HepG2 (cell line): Measurements from ENCODE around the gene DAB2IP. TPM values are rescaled to one million over a fixed set of nuclear protein-coding genes. Genes with fewer than 3 reads are reported as not detected.

ENCODE experiments used
- ATAC-seq: fragments of 200-7000 bp; cut with Tn5 transposase; 3 replicates; pipeline ENCODE4 v1.9.1; 2020; ENCODE audit warnings: mild to moderate bottlenecking, moderate library complexity
- BruUV-seq: library from RNA; stranded (reverse); fragments of 400-500 nt; replicated peaks from 2 replicates; lab custom pipeline; 2021; lab: Mats Ljungman, UMichigan
- CTCF ChIA-PET: fragments of 300-600 bp; formaldehyde crosslinking; extraction: SDS; loops from one replicate; lab custom pipeline; 2021; ENCODE audit warnings: low total read pairs, inconsistent platforms, low intra/inter-chr PET ratio; lab: Yijun Ruan, JAX
- POLR2A ChIA-PET: fragments of 350-600 bp; sonication (Branson Sonifier 250); formaldehyde crosslinking; loops from one replicate; lab custom pipeline; 2020; ENCODE audit warnings: antibody characterized with exemption, inconsistent platforms; lab: Yijun Ruan, JAX
- DNase-seq: peaks from one replicate; pipeline ENCODE4 v3.0.0-alpha.2; 2015; ENCODE audit warnings: low spot score
- FAIRE-seq: peaks from 3 replicates; lab custom pipeline; 2011; peaks lifted over from hg19 to GRCh38; lab: Jason Lieb, UNC
- H2AFZ ChIP-seq: one replicate; pipeline ENCODE4 v1.6.1; 2011; ENCODE audit warnings: low read length, inconsistent platforms
- H3K27ac ChIP-seq: fragments of 300-600 bp; 3 replicates; pipeline ENCODE4 v1.8.0; 2011; ENCODE audit warnings: mixed run types, mild to moderate bottlenecking, mixed read lengths, low read length, inconsistent platforms; ENCODE audit not compliant: insufficient read depth; ENCODE audit errors: extremely low read length
- H3K27me3 ChIP-seq, 2 experiments: fragments of 200-600 bp in 1 of 2; 2 replicates in 1 of 2; 3 replicates in 1 of 2; pipeline versions ENCODE4 v1.6.0 to v1.8.0; 2011; ENCODE audit warnings: low read length in 2 of 2, mild to moderate bottlenecking in 2 of 2, moderate library complexity in 2 of 2, inconsistent platforms in 1 of 2; ENCODE audit not compliant: insufficient read depth in 2 of 2, control insufficient read depth in 1 of 2
- H3K36me3 ChIP-seq, 2 experiments: fragments of 200-600 bp in 1 of 2; replicated peaks in 1 of 2; 2 replicates in 1 of 2; 3 replicates in 1 of 2; pipeline versions ENCODE4 v1.5.1 to v1.8.0; 2011; ENCODE audit warnings: low read length in 2 of 2, inconsistent platforms in 1 of 2; ENCODE audit not compliant: insufficient read depth in 2 of 2, control insufficient read depth in 1 of 2
- H3K4me1 ChIP-seq: 2 replicates; pipeline ENCODE4 v1.5.1; 2012; ENCODE audit warnings: low read length, inconsistent platforms; ENCODE audit not compliant: insufficient read depth
- H3K4me2 ChIP-seq: 2 replicates; pipeline ENCODE4 v1.6.0; 2011; ENCODE audit warnings: low read depth, low read length, inconsistent platforms
- H3K4me3 ChIP-seq, 3 experiments: fragments of 200-600 bp in 1 of 3; sonication (generic), shearing (Covaris generic) in 1 of 3; replicated peaks in 1 of 3; 2 replicates each; pipeline ENCODE4 v1.5.1; 2011 to 2016; ENCODE audit warnings: low read length in 3 of 3, inconsistent platforms in 2 of 3, low read depth in 2 of 3, mild to moderate bottlenecking in 2 of 3, control low read depth in 1 of 3, mixed read lengths in 1 of 3; ENCODE audit not compliant: insufficient read depth in 1 of 3
- H3K79me2 ChIP-seq: one replicate; pipeline ENCODE4 v1.6.1; 2011; ENCODE audit warnings: low read length, inconsistent platforms; ENCODE audit not compliant: insufficient read depth
- H3K9ac ChIP-seq: 2 replicates; pipeline ENCODE4 v1.6.0; 2011; ENCODE audit warnings: mild to moderate bottlenecking, low read depth, low read length, inconsistent platforms; ENCODE audit not compliant: insufficient read depth
- H3K9me3 ChIP-seq: 2 replicates; pipeline ENCODE4 v1.5.1; 2012; ENCODE audit warnings: mild to moderate bottlenecking, low read length
- H4K20me1 ChIP-seq: 2 replicates; pipeline ENCODE4 v1.6.0; 2011; ENCODE audit warnings: inconsistent platforms, mild to moderate bottlenecking, low read length, moderate library complexity; ENCODE audit not compliant: insufficient read depth
- DNMT1 ChIP-seq: sonication (generic); formaldehyde crosslinking; IDR thresholded peaks from 2 replicates; pipeline ENCODE4 v1.5.1; 2020; ENCODE audit warnings: mild to moderate bottlenecking, missing genetic modification reagents
- E2F5 ChIP-seq: sonication (generic); formaldehyde crosslinking; conservative IDR thresholded peaks from 2 replicates; pipeline ENCODE4 v1.4.0; 2020; ENCODE audit warnings: missing genetic modification reagents
- ERF ChIP-seq: IDR thresholded peaks from 2 replicates; pipeline ENCODE4 v1.6.1; 2018; ENCODE audit warnings: missing biosample characterization, missing genetic modification reagents
- HNRNPK ChIP-seq: fragments of 200-400 bp; formaldehyde crosslinking; IDR thresholded peaks from 2 replicates; pipeline ENCODE4 v1.6.1; 2018; ENCODE audit warnings: low read length, low read depth, moderate library complexity, mild to moderate bottlenecking; ENCODE audit not compliant: poor library complexity, severe bottlenecking
- HOXD1 ChIP-seq: sonication (generic); formaldehyde crosslinking; IDR thresholded peaks from 2 replicates; pipeline ENCODE4 v1.5.0; 2020; ENCODE audit warnings: missing genetic modification reagents
- KLF11 ChIP-seq: IDR thresholded peaks from 2 replicates; pipeline ENCODE4 v1.6.1; 2016; ENCODE audit warnings: missing compliant biosample characterization
- REXO4 ChIP-seq: sonication (generic); formaldehyde crosslinking; IDR thresholded peaks from 2 replicates; pipeline ENCODE4 v1.8.0; 2022; ENCODE audit warnings: missing genetic modification reagents, mild to moderate bottlenecking, borderline replicate concordance
- SIX1 ChIP-seq: sonication (generic); formaldehyde crosslinking; IDR thresholded peaks from 2 replicates; pipeline ENCODE4 v1.4.0; 2020; ENCODE audit warnings: missing genetic modification reagents, borderline replicate concordance
- ZNF3 ChIP-seq: IDR thresholded peaks from 2 replicates; pipeline ENCODE4 v1.7.0; 2017; ENCODE audit warnings: inconsistent platforms
- ZNF343 ChIP-seq: sonication (generic); formaldehyde crosslinking; IDR thresholded peaks from 2 replicates; pipeline ENCODE4 v1.4.0; 2020; ENCODE audit warnings: mild to moderate bottlenecking, missing genetic modification reagents
- ZNF550 ChIP-seq: sonication (generic); formaldehyde crosslinking; IDR thresholded peaks from 2 replicates; pipeline ENCODE4 v1.4.0; 2020; ENCODE audit warnings: mild to moderate bottlenecking, missing genetic modification reagents, borderline replicate concordance
- WGBS: methylation state at CpG from one replicate; pipeline ENCODE4 v1.1.6; 2017; ENCODE audit warnings: low lambda C conversion rate; 5-methylcytosine and 5-hydroxymethylcytosine counted together
- in situ Hi-C: cut with HindIII; loops from 2 replicates; pipeline ENCODE4 v1.10.0; 2017; ENCODE audit warnings: low pct_unique_long_range_greater_than_20kb; ENCODE audit not compliant: extremely low pct_ligation_motif_present
- intact Hi-C: fragments of 100-400 bp; cut with micrococcal nuclease; formaldehyde crosslinking; loops from one replicate; pipeline ENCODE4 v1.10.0; 2022; ENCODE audit not compliant: unreplicated experiment
- polyA plus RNA-seq, 8 experiments: library from polyadenylated mRNA; depleted of rRNA in 3 of 8; stranded (reverse) in 7 of 8; unstranded in 1 of 8; fragments of >200 nt; fragmentation: Illumina TruSeq in 4 of 8; extraction: Trizol in 4 of 8; gene quantifications; 2 replicates each; pipeline versions ENCODE4 v1.2.1 to v1.2.3, GENCODE V29; 2011 to 2016; ENCODE audit warnings: low read depth in 4 of 8, missing spikeins in 1 of 8, mixed read lengths in 1 of 8; ENCODE audit not compliant: insufficient read depth in 1 of 8
- total RNA-seq, 5 experiments: library from RNA; depleted of rRNA; stranded (reverse); fragments of >200 nt; fragmentation: Illumina TruSeq; extraction: Trizol; gene quantifications; 2 replicates each; pipeline ENCODE4 v1.2.3, GENCODE V29; 2016; ENCODE audit warnings: low read depth in 1 of 5

The DAB2IP gene
- total and polyA plus RNA-seq, 2 of the 13 experiments (the other 11 are each of a cell fraction or from before 2014, with no cell fraction given) = 25.3 to 37.9 TPM

- TF ChIP-seq HNRNPK = no peak
- TF ChIP-seq ZNF343 (CRISPR knock-in tag) = no peak
- no peak for TF ChIP-seq HOXD1
- no peak for TF ChIP-seq REXO4 (CRISPR knock-in tag)
- TF ChIP-seq DNMT1 (CRISPR knock-in tag) = no peak
Measured at GRCh38 chr9:121692606-121693387, 41.4 kb downstream of the DAB2IP start (continued).

GRCh38 chr9:121693388-121693670 lies 41.9 kb downstream of the DAB2IP start:
- POLR2A ChIA-PET = interaction anchor here (0.9 kb wide), 1 partner anchor 9 kb away, joined by 3 read pairs; no protein-coding TSS in a partner anchor
- no peaks in the 10 kb centered on the region for H3K27me3 ChIP-seq
- no peak overlapping the region for H2AFZ ChIP-seq
- in situ Hi-C loops = no loop called here
- H3K4me3 ChIP-seq = no peak overlapping the region
- no peaks in the 10 kb centered on the region for H3K79me2 ChIP-seq
- ATAC-seq (no peak), FAIRE-seq (no peak)
- H4K20me1 ChIP-seq = no peaks in the 10 kb centered on the region
- peaks cover 34% of the 10 kb centered on the region for H3K4me1 ChIP-seq
- H3K9me3 ChIP-seq = no peaks in the 10 kb centered on the region
- TF ChIP-seq ERF (CRISPR knock-in tag) = no peak
- no peak for TF ChIP-seq SIX1 (CRISPR knock-in tag)
- TF ChIP-seq ZNF3 = no peak
- TF ChIP-seq KLF11 (CRISPR knock-in tag) = no peak
- TF ChIP-seq E2F5 (CRISPR knock-in tag) = no peak
- no peak for TF ChIP-seq ZNF550 (CRISPR knock-in tag)
- TF ChIP-seq, all 625 proteins: peak for 0
- WGBS = 79% methylated on average over 4 of the region's 4 CpGs
- H3K27ac ChIP-seq = no peak overlapping the region
- no peak overlapping the region for H3K9ac ChIP-seq
- H3K36me3 ChIP-seq = no peaks in the 10 kb centered on the region
- no peak overlapping the region for H3K4me2 ChIP-seq
- intact Hi-C loops = no loop called here
- CTCF ChIA-PET = no interaction called here
- no TSS peak for BruUV-seq
- no peak for DNase-seq
